Endothelial cell of umbilical vein (primary cell): ENCODE data around the gene GTF3C1. TPM values are rescaled to one million over a fixed set of nuclear protein-coding genes. Genes with fewer than 3 reads are reported as not detected.

Experiments
- BruUV-seq: library from RNA; stranded (reverse); fragments of 400-500 nt; replicated peaks from 2 replicates; lab custom pipeline; 2021; lab: Mats Ljungman, UMichigan
- CTCF ChIA-PET: fragments of 300-600, 350-600 bp; sonication (Branson Sonifier 250); formaldehyde crosslinking; loops from one replicate; lab custom pipeline; 2021; ENCODE audit warnings: antibody characterized with exemption, inconsistent platforms; lab: Charles Lee
- POLR2A ChIA-PET: fragments of 300-600, 350-600 bp; sonication (Branson Sonifier 250); formaldehyde crosslinking; loops from one replicate; lab custom pipeline; 2021; ENCODE audit warnings: antibody characterized with exemption, inconsistent platforms; lab: Charles Lee
- DNase-seq: peaks from one replicate; pipeline ENCODE4 v3.0.0-alpha.2; 2011; ENCODE audit warnings: low read depth, low spot score
- FAIRE-seq: peaks from 2 replicates; lab custom pipeline; 2011; peaks lifted over from hg19 to GRCh38; lab: Jason Lieb, UNC
- H2AFZ ChIP-seq: 2 replicates; pipeline ENCODE4 v1.6.0; 2012; ENCODE audit warnings: low read depth, low read length, control low read depth, inconsistent platforms
- H3K27ac ChIP-seq: 2 replicates; pipeline ENCODE4 v1.5.1; 2011; ENCODE audit warnings: low read depth, mild to moderate bottlenecking, control low read depth, low read length, moderate library complexity; ENCODE audit not compliant: insufficient read depth
- H3K27me3 ChIP-seq, 2 experiments: 2 replicates each; pipeline versions ENCODE4 v1.6.0 to v1.6.1; 2011; ENCODE audit warnings: low read length in 2 of 2, mixed read lengths in 1 of 2; ENCODE audit not compliant: control insufficient read depth in 2 of 2, insufficient read depth in 2 of 2
- H3K36me3 ChIP-seq, 2 experiments: 2 replicates in 1 of 2; 3 replicates in 1 of 2; pipeline ENCODE4 v1.5.1; 2011; ENCODE audit warnings: low read length in 2 of 2, mild to moderate bottlenecking in 1 of 2, moderate library complexity in 1 of 2; ENCODE audit not compliant: control insufficient read depth in 2 of 2, insufficient read depth in 2 of 2; ENCODE audit errors: extremely low read depth in 1 of 2
- H3K4me1 ChIP-seq: 3 replicates; pipeline ENCODE4 v1.5.1; 2011; ENCODE audit warnings: mild to moderate bottlenecking, low read length; ENCODE audit not compliant: control insufficient read depth, insufficient read depth; ENCODE audit errors: extremely low read depth
- H3K4me2 ChIP-seq: 2 replicates; pipeline ENCODE4 v1.6.1; 2011; ENCODE audit warnings: low read length, control low read depth, mixed read lengths; ENCODE audit not compliant: insufficient read depth
- H3K4me3 ChIP-seq, 3 experiments: fragments of 200-600 bp in 1 of 3; sonication (generic), shearing (Covaris generic) in 1 of 3; replicated peaks in 1 of 3; 2 replicates each; pipeline ENCODE4 v1.5.1; 2011 to 2016; ENCODE audit warnings: control low read depth in 3 of 3, low read length in 3 of 3, mild to moderate bottlenecking in 2 of 3, inconsistent platforms in 1 of 3, low read depth in 1 of 3, moderate library complexity in 1 of 3; ENCODE audit not compliant: insufficient read depth in 1 of 3
- H3K79me2 ChIP-seq: 2 replicates; pipeline ENCODE4 v1.6.0; 2012; ENCODE audit warnings: low read length, inconsistent platforms; ENCODE audit not compliant: control insufficient read depth, insufficient read depth
- H3K9ac ChIP-seq: replicated peaks from 2 replicates; pipeline ENCODE3; 2011; ENCODE audit warnings: low read length, control low read depth; ENCODE audit not compliant: insufficient read depth; ENCODE audit errors: extremely low read depth
- H3K9me1 ChIP-seq: replicated peaks from 3 replicates; pipeline ENCODE4 v1.6.0; 2011; ENCODE audit warnings: mild to moderate bottlenecking, low read length; ENCODE audit not compliant: control insufficient read depth, insufficient read depth; ENCODE audit errors: extremely low read depth
- H3K9me3 ChIP-seq: replicated peaks from 2 replicates; pipeline ENCODE4 v1.5.1; 2012; ENCODE audit warnings: low read length, inconsistent platforms; ENCODE audit not compliant: control insufficient read depth, insufficient read depth
- H4K20me1 ChIP-seq: replicated peaks from 2 replicates; pipeline ENCODE3; 2011; ENCODE audit warnings: mild to moderate bottlenecking, low read length; ENCODE audit not compliant: control insufficient read depth, insufficient read depth; ENCODE audit errors: extremely low read depth
- CTCF ChIP-seq, 2 donors: IDR thresholded peaks; 1 replicate in 1 of 2; 2 replicates in 1 of 2; pipeline ENCODE4 v1.5.1; 2011; ENCODE audit warnings: low read length in 2 of 2, mild to moderate bottlenecking in 2 of 2, moderate library complexity in 2 of 2, control low read depth in 1 of 2, inconsistent platforms in 1 of 2, low read depth in 1 of 2; ENCODE audit not compliant: insufficient read depth in 1 of 2; ENCODE audit errors: extremely low read depth in 1 of 2
- EZH2 ChIP-seq: IDR thresholded peaks from 2 replicates; pipeline ENCODE4 v1.6.1; 2012; ENCODE audit warnings: borderline replicate concordance, low read depth, mild to moderate bottlenecking, moderate library complexity, low read length, inconsistent platforms; ENCODE audit not compliant: severe bottlenecking
- FOS ChIP-seq: IDR thresholded peaks from 2 replicates; pipeline ENCODE4 v1.6.1; 2011; ENCODE audit warnings: mild to moderate bottlenecking, low read length, moderate library complexity, borderline replicate concordance; ENCODE audit not compliant: insufficient read depth
- GATA2 ChIP-seq: IDR thresholded peaks from 2 replicates; pipeline ENCODE4 v1.7.0; 2011; ENCODE audit warnings: low read depth, mild to moderate bottlenecking, moderate library complexity, mixed read lengths, low read length; ENCODE audit not compliant: insufficient read length, insufficient read depth
- JUN ChIP-seq: IDR thresholded peaks from 2 replicates; pipeline ENCODE4 v1.6.1; 2011; ENCODE audit warnings: borderline replicate concordance, low read depth; ENCODE audit not compliant: insufficient read length, insufficient read depth
- MYC ChIP-seq: IDR thresholded peaks from one replicate; pipeline ENCODE4 v1.6.1; 2011; ENCODE audit warnings: mild to moderate bottlenecking, low read depth, low read length
- POLR2A ChIP-seq: IDR thresholded peaks from 2 replicates; pipeline ENCODE4 v1.6.1; 2012; ENCODE audit warnings: low read depth, mild to moderate bottlenecking, control low read depth, low read length
- POLR2AphosphoS5 ChIP-seq: IDR thresholded peaks from 2 replicates; pipeline ENCODE4 v1.6.1; 2012; ENCODE audit warnings: low read depth, mild to moderate bottlenecking, control low read depth, low read length, moderate library complexity; ENCODE audit not compliant: insufficient read depth
- dilution Hi-C: fragments of 300-500 bp; cut with MboI; formaldehyde crosslinking; loops from one replicate; pipeline ENCODE4 v1.15.0; 2019; ENCODE audit warnings: low sequenced_read_pairs; ENCODE audit not compliant: extremely low pct_ligation_motif_present
- intact Hi-C: fragments of 100-400 bp; cut with micrococcal nuclease; formaldehyde crosslinking; loops from one replicate; pipeline ENCODE4 v1.10.0; 2022
- polyA plus RNA-seq, 4 experiments: library from polyadenylated mRNA; depleted of rRNA in 3 of 4; stranded (reverse) in 3 of 4; unstranded in 1 of 4; fragments of >200 nt; gene quantifications; 2 replicates each; pipeline versions ENCODE4 v1.2.1 to v1.2.3, GENCODE V29; 2011 to 2012; ENCODE audit warnings: missing spikeins in 1 of 4
- total RNA-seq: library from RNA; stranded (reverse); gene quantifications from 2 replicates; pipeline ENCODE4 v1.2.3, GENCODE V29; 2021
- TF ChIP-seq, protein P1 (sequence below): IDR thresholded peaks from 2 replicates; pipeline ENCODE4 v1.6.1; 2011; ENCODE audit not compliant: insufficient read depth, insufficient read length

The GTF3C1 gene
- total and polyA plus RNA-seq, 2 donors (not counting 3 experiments of a cell fraction or from before 2014, with no cell fraction given): 58.1 to 86.1 TPM

DNA sequence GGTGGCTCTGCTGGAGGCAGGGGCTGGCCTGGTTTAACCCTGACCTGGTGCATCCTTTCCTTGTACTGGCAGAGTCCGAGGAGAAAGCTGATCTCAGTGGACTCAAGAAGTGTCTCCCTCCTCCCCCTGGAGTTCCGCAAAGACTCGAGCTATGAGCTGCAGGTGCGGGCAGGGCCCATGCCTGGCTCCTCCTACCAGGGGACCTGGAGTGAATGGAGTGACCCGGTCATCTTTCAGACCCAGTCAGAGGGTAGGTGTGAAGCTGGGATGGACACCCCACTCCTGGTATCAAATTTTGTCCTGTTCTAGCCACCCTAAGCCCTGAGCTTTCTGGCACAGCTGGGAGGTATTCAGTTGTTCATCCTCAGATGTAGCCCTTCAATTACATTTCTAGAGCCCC lies 105.2 kb downstream of the GTF3C1 start:
- POLR2A ChIA-PET: no interaction called here
- Histone ChIP-seq H3K27ac (no peak overlapping the region), H3K4me1 (peaks cover under 1% of the 10 kb centered on the region), H3K79me2 (no peaks in the 10 kb centered on the region), H3K36me3 (no peaks in the 10 kb centered on the region), H3K27me3 (no peaks in the 10 kb centered on the region), H3K4me2 (no peak overlapping the region), H3K9me1 (no peaks in the 10 kb centered on the region), H3K9ac (no peak overlapping the region), H2AFZ (no peak overlapping the region), H3K9me3 (no peaks in the 10 kb centered on the region), H3K4me3 (no peak overlapping the region), H4K20me1 (no peaks in the 10 kb centered on the region)
- FAIRE-seq: no peak
- dilution Hi-C loops (no loop called here), intact Hi-C loops (no loop called here)
- TF ChIP-seq POLR2AphosphoS5: no peak
- TF ChIP-seq FOS: no peak
- TF ChIP-seq EZH2: no peak
- TF ChIP-seq MYC: no peak
- no peak for TF ChIP-seq JUN
- TF ChIP-seq, protein P1, sequence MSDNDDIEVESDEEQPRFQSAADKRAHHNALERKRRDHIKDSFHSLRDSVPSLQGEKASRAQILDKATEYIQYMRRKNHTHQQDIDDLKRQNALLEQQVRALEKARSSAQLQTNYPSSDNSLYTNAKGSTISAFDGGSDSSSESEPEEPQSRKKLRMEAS: no peak
- TF ChIP-seq GATA2: no peak
- TF ChIP-seq CTCF (IDR thresholded peaks at IDR 0.05; ENCODE audit: extremely low read depth in 1 of 2, insufficient read depth in 1 of 2, low read depth in 1 of 2, low read length in 2 of 2): no peak
- no peak for TF ChIP-seq POLR2A
- BruUV-seq: no TSS peak
- DNase-seq: no peak
- CTCF ChIA-PET: no interaction called here
